CD4-positive, alpha-beta memory T cell (primary cell): ENCODE measurements around the gene REG1A. TPM values are rescaled to one million over a fixed set of nuclear protein-coding genes. Genes with fewer than 3 reads are reported as not detected.

Experiments
- CTCF ChIA-PET: fragments of 350-600 bp; sonication (Branson Sonifier 250); formaldehyde crosslinking; loops from one replicate; lab custom pipeline; 2021; ENCODE audit warnings: inconsistent platforms; ENCODE audit not compliant: partially characterized antibody; lab: Charles Lee
- POLR2A ChIA-PET: fragments of 350-600 bp; sonication (Branson Sonifier 250); formaldehyde crosslinking; loops from one replicate; lab custom pipeline; 2021; ENCODE audit not compliant: partially characterized antibody; lab: Charles Lee
- DNase-seq, 5 donors: peaks; one replicate each; pipeline versions ENCODE4 v3.0.0 to v3.0.0-alpha.2; 2020 to 2022; ENCODE audit warnings: mixed read lengths in 1 of 5
- H3K27ac ChIP-seq: one replicate; pipeline ENCODE4 v1.7.0; 2013; ENCODE audit warnings: low read depth, low read length
- H3K27me3 ChIP-seq: 2 replicates; pipeline ENCODE4 v1.7.0; 2013; ENCODE audit warnings: mild to moderate bottlenecking, low read length, moderate library complexity; ENCODE audit not compliant: insufficient read depth
- H3K36me3 ChIP-seq: 2 replicates; pipeline ENCODE4 v1.7.0; 2013; ENCODE audit warnings: mild to moderate bottlenecking, low read length, moderate library complexity; ENCODE audit not compliant: insufficient read depth
- H3K4me1 ChIP-seq: 2 replicates; pipeline ENCODE4 v1.7.0; 2013; ENCODE audit warnings: mild to moderate bottlenecking, low read length, moderate library complexity; ENCODE audit not compliant: insufficient read depth
- H3K4me3 ChIP-seq, 2 donors: one replicate each; pipeline ENCODE4 v1.7.0; 2013; ENCODE audit warnings: low read length in 2 of 2, mild to moderate bottlenecking in 1 of 2
- H3K9me3 ChIP-seq, 2 donors: one replicate each; pipeline ENCODE4 v1.7.0; 2013; ENCODE audit warnings: low read length in 2 of 2, control low read depth in 1 of 2; ENCODE audit not compliant: control insufficient read depth in 1 of 2
- H3K27ac Mint-ChIP-seq, 7 donors: one replicate each; pipeline ENCODE4 v1.8.0; 2020 to 2021; ENCODE audit warnings: mixed read lengths in 7 of 7, mild to moderate bottlenecking in 6 of 7, inconsistent platforms in 3 of 7, moderate library complexity in 3 of 7
- H3K27me3 Mint-ChIP-seq, 2 donors: one replicate each; pipeline ENCODE4 v1.8.0; 2020 to 2021; ENCODE audit warnings: mixed read lengths in 2 of 2
- H3K36me3 Mint-ChIP-seq, 2 donors: one replicate each; pipeline ENCODE4 v1.8.0; 2020 to 2021; ENCODE audit warnings: mixed read lengths in 2 of 2, inconsistent platforms in 1 of 2, mild to moderate bottlenecking in 1 of 2
- H3K4me1 Mint-ChIP-seq, 4 donors: one replicate each; pipeline ENCODE4 v1.8.0; 2020 to 2021; ENCODE audit warnings: mixed read lengths in 4 of 4, mild to moderate bottlenecking in 1 of 4
- H3K4me3 Mint-ChIP-seq, 8 donors: one replicate each; pipeline ENCODE4 v1.8.0; 2020 to 2021; ENCODE audit warnings: mixed read lengths in 8 of 8, mild to moderate bottlenecking in 7 of 8, moderate library complexity in 6 of 8, inconsistent platforms in 3 of 8
- H3K9me3 Mint-ChIP-seq, 8 donors: one replicate each; pipeline ENCODE4 v1.8.0; 2020 to 2021; ENCODE audit warnings: mixed read lengths in 8 of 8, mild to moderate bottlenecking in 5 of 8, inconsistent platforms in 3 of 8, moderate library complexity in 1 of 8
- intact Hi-C: fragments of 100-400 bp; cut with micrococcal nuclease; formaldehyde crosslinking; loops from one replicate; pipeline ENCODE4 v1.15.1; 2023
- polyA plus RNA-seq, 2 donors: library from polyadenylated mRNA; unstranded; fragments of 300-500 nt; fragmentation: Illumina TruSeq; gene quantifications; one replicate each; pipeline ENCODE4 v1.2.3, GENCODE V29; 2021
- total RNA-seq, 2 experiments: library from RNA; stranded (reverse); gene quantifications; one replicate each; pipeline ENCODE4 v1.2.3, GENCODE V29; 2021

The REG1A gene
- total and polyA plus RNA-seq, 4 experiments from 2014 or later: not detected

GRCh38 chr2:79087785-79088364 is 32.4 kb upstream of the REG1A start, which contains the start of gene REG1B:
TSS of gene REG1B (minus strand) at chr2:79087993. CDS start at chr2:79087612, 381 bp downstream.
- H3K4me1 ChIP-seq: no peaks in the 10 kb centered on the region
- Mint-ChIP-seq H3K9me3 (peaks cover 0 to 15% (median 8%) of the 10 kb centered on the region in 8 donors), H3K4me1 (no peaks in the 10 kb centered on the region), H3K4me3 (no peak within 1 kb of the TSS), H3K36me3 (no peaks in the 10 kb centered on the region), H3K27me3 (peaks cover 0 to 1% of the 10 kb centered on the region in 2 donors), H3K27ac (no peak within 1 kb of the TSS)
- H3K4me3 ChIP-seq: no peak within 1 kb of the TSS
- intact Hi-C loops: no loop called here
- no peaks in the 10 kb centered on the region for H3K36me3 ChIP-seq
- H3K27me3 ChIP-seq: no peaks in the 10 kb centered on the region
- DNase-seq: no peak
- ChIA-PET POLR2A (no interaction called here), CTCF (interaction anchor here (0.8 kb wide), 1 partner anchor 17 kb away, joined by 3 read pairs; no protein-coding TSS in a partner anchor)
- H3K27ac ChIP-seq: no peak within 1 kb of the TSS
- no peaks in the 10 kb centered on the region for H3K9me3 ChIP-seq

GRCh38 chr2:79090693-79091092 is 29.6 kb upstream of the REG1A start:
- no peak overlapping the region for H3K4me3 ChIP-seq
- H3K27me3 ChIP-seq: no peaks in the 10 kb centered on the region
- no peaks in the 10 kb centered on the region for H3K4me1 ChIP-seq
- intact Hi-C loops: no loop called here
- POLR2A ChIA-PET: no interaction called here
- H3K27me3 Mint-ChIP-seq: no peaks in the 10 kb centered on the region
- H3K9me3 Mint-ChIP-seq: peaks cover 0 to 8% (median 5%) of the 10 kb centered on the region in 8 donors
- no peaks in the 10 kb centered on the region for H3K36me3 Mint-ChIP-seq
- no peaks in the 10 kb centered on the region for H3K9me3 ChIP-seq
- no peaks in the 10 kb centered on the region for H3K36me3 ChIP-seq
- DNase-seq: no peak
- H3K27ac ChIP-seq: no peak overlapping the region
- H3K27ac Mint-ChIP-seq: no peak overlapping the region
- CTCF ChIA-PET: no interaction called here
- H3K4me3 Mint-ChIP-seq: no peak overlapping the region
- no peaks in the 10 kb centered on the region for H3K4me1 Mint-ChIP-seq

- H3K9me3 ChIP-seq: no peaks in the 10 kb centered on the region
- Mint-ChIP-seq H3K27ac (no peak overlapping the region), H3K4me1 (no peaks in the 10 kb centered on the region), H3K4me3 (no peak overlapping the region), H3K9me3 (peaks cover 0 to 27% (median 9%) of the 10 kb centered on the region in 8 donors), H3K27me3 (no peaks in the 10 kb centered on the region), H3K36me3 (no peaks in the 10 kb centered on the region)
- no peak overlapping the region for H3K4me3 ChIP-seq
- H3K27me3 ChIP-seq: no peaks in the 10 kb centered on the region
- no peak overlapping the region for H3K27ac ChIP-seq
- POLR2A ChIA-PET: no interaction called here
- H3K4me1 ChIP-seq: no peaks in the 10 kb centered on the region
- H3K36me3 ChIP-seq: no peaks in the 10 kb centered on the region
- intact Hi-C loops: no loop called here
- DNase-seq: no peak
- CTCF ChIA-PET: no interaction called here
Observed at GRCh38 chr2:79097843-79098242, 22.4 kb upstream of the REG1A start.

DNA sequence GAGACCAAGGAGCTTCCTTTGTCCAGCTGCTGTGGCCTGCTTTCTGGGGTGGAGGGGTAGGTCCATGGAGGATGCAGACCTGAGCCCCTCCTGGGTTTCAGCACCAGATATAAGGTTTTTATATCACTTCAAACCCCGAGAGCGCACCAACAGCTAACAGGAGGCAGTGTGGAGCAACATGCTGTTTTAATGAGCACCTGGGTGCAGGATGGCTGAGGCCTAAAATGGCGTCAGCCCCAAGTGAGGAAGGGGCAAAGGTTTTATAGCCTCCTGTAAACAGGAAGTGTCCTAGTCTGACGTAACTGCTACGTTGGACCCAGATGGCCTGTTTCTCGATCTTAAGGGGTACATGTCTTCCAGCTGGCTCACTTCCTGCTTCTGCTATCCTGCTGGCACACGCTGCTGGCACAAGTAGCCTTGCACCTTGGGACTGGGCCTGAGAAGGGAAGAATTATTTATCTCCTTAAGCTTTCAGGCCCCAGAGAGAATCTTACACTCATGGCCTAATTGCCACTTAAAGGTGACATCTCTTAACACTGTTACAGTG is 21.1 kb upstream of the REG1A start:
- DNase-seq: no peak
- H3K9me3 ChIP-seq: no peaks in the 10 kb centered on the region
- no peaks in the 10 kb centered on the region for H3K36me3 ChIP-seq
- ChIA-PET POLR2A (no interaction called here), CTCF (no interaction called here)
- no peaks in the 10 kb centered on the region for H3K27me3 ChIP-seq
- H3K4me3 Mint-ChIP-seq: no peak overlapping the region
- H3K27ac ChIP-seq: no peak overlapping the region
- H3K4me1 Mint-ChIP-seq: no peaks in the 10 kb centered on the region
- intact Hi-C loops: no loop called here
- no peak overlapping the region for H3K27ac Mint-ChIP-seq
- peaks cover 0 to 27% (median 10%) of the 10 kb centered on the region in 8 donors for H3K9me3 Mint-ChIP-seq
- no peaks in the 10 kb centered on the region for H3K36me3 Mint-ChIP-seq
- no peaks in the 10 kb centered on the region for H3K4me1 ChIP-seq
- no peak overlapping the region for H3K4me3 ChIP-seq
- no peaks in the 10 kb centered on the region for H3K27me3 Mint-ChIP-seq

GRCh38 chr2:79100285-79100684 is 20.0 kb upstream of the REG1A start:
- no peaks in the 10 kb centered on the region for H3K4me1 Mint-ChIP-seq
- no peaks in the 10 kb centered on the region for H3K36me3 Mint-ChIP-seq
- no peak for DNase-seq
- H3K27ac Mint-ChIP-seq: no peak overlapping the region
- H3K4me1 ChIP-seq: no peaks in the 10 kb centered on the region
- H3K4me3 Mint-ChIP-seq: no peak overlapping the region
- no peaks in the 10 kb centered on the region for H3K27me3 Mint-ChIP-seq
- no peak overlapping the region for H3K4me3 ChIP-seq
- ChIA-PET POLR2A (no interaction called here), CTCF (no interaction called here)
- intact Hi-C loops: no loop called here
- peaks cover 3 to 27% (median 11%) of the 10 kb centered on the region in 8 donors for H3K9me3 Mint-ChIP-seq
- no peaks in the 10 kb centered on the region for H3K36me3 ChIP-seq
- H3K27me3 ChIP-seq: no peaks in the 10 kb centered on the region
- H3K9me3 ChIP-seq: no peaks in the 10 kb centered on the region
- no peak overlapping the region for H3K27ac ChIP-seq

DNA sequence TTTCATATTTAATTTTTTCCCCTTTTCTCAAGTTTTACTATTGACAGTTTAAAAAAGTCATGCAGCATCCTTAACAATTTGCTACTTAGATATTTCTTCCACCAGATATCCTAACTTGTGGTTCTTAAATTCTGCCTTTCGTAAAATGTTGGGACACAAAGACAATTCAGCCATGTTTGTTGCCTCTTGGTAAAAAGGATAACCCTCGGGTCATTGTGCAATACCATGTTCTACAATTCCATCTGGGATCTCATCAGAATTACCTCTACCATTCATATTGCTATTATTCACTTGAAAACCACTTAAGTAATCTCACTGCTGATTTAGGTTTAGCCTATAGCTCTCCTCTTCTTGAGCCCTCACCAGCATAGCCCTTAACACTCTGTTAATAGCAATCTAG is 19.3 kb upstream of the REG1A start:
- no peak overlapping the region for H3K4me3 ChIP-seq
- Mint-ChIP-seq H3K27me3 (no peaks in the 10 kb centered on the region), H3K36me3 (no peaks in the 10 kb centered on the region), H3K9me3 (peaks cover 3 to 27% (median 11%) of the 10 kb centered on the region in 8 donors), H3K4me1 (no peaks in the 10 kb centered on the region), H3K4me3 (no peak overlapping the region), H3K27ac (no peak overlapping the region)
- H3K36me3 ChIP-seq: no peaks in the 10 kb centered on the region
- intact Hi-C loops: no loop called here
- ChIA-PET CTCF (no interaction called here), POLR2A (no interaction called here)
- DNase-seq: no peak
- no peaks in the 10 kb centered on the region for H3K27me3 ChIP-seq
- H3K27ac ChIP-seq: no peak overlapping the region
- no peaks in the 10 kb centered on the region for H3K9me3 ChIP-seq
- H3K4me1 ChIP-seq: no peaks in the 10 kb centered on the region

DNA sequence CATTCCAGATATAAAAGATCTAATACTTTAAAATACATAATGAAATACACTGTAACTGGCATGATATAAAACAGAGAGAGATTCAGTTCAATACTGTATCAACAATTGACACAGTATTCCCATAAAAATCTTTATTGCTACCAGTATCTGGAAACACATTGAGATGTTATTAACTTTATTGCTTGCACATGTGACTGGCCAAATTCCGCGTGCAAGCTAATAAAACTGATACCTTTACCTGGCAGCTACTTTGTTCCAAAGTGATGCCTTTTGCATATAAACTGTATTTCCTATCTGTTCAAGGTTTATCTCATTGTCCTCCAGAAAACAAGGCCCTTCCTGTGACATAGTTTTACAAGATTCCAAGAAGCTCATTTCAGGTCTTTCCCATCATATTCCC is 17.1 kb upstream of the REG1A start:
- Mint-ChIP-seq H3K36me3 (no peaks in the 10 kb centered on the region), H3K27me3 (no peaks in the 10 kb centered on the region), H3K4me1 (no peaks in the 10 kb centered on the region), H3K27ac (no peak overlapping the region), H3K4me3 (no peak overlapping the region), H3K9me3 (peaks cover 1 to 18% (median 6%) of the 10 kb centered on the region in 8 donors)
- Histone ChIP-seq H3K4me3 (no peak overlapping the region), H3K4me1 (no peaks in the 10 kb centered on the region), H3K36me3 (no peaks in the 10 kb centered on the region), H3K27me3 (no peaks in the 10 kb centered on the region), H3K9me3 (no peaks in the 10 kb centered on the region), H3K27ac (no peak overlapping the region)
- ChIA-PET CTCF (no interaction called here), POLR2A (no interaction called here)
- no peak for DNase-seq
- intact Hi-C loops: no loop called here
